Measurements from ENCODE around the gene MAML3. TPM values are rescaled to one million over a fixed set of nuclear protein-coding genes. Genes with fewer than 3 reads are reported as not detected.

The MAML3 gene
- total and polyA plus RNA-seq, 8 donors, result 1.7 to 20.3 (median 8.4) TPM

DNA sequence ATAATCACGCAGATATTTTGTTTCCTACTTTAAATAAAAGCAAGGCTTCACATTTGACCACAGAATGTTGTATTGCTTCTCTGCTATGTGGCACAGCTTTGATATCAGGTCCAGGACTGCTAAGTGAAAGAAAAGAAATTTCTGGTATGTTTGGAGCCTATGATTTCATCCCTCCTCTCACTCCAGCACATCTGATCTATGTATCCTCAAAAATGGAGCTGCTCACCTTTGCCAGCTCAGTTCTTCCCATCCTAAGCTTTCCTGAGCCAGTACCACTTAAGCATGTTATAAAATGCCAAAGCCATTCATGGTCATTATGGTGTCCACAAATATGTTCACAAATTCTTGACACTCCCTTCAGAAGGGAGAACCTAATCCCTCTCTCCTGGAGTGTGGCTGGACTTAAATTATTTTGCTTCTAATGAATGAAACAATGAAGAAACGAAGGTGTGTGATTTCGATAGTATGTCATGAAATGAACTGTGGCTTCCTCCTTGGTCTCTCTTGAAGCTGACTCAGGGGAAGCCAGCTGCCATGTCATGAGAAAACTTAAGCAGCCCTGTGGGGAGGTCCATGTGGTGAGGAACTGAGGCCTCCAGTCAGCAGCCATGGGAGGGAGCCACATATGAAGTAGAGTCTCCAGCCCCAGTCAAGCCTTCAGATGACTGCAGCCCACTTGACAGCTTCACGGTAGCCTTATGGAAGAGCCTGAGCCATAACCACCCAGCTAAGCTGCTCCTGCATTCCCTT lies 280.7 kb downstream of the MAML3 start:
- Histone ChIP-seq H3K27me3 (no peaks in the 10 kb centered on the region), H3K4me3 (no peak overlapping the region), H3K4me1 (peaks cover 0 to 12% (median 6%) of the 10 kb centered on the region in 4 donors), H3K36me3 (no peaks in the 10 kb centered on the region), H3K9me3 (no peaks in the 10 kb centered on the region), H3K27ac (peak overlapping the region in 2 of 5 donors; percentile 49 to 59)
- DNase-seq, result no peak
- intact Hi-C loops (cut with DNase I; ENCODE audit: low total_unique reads), result no loop called here
- TF ChIP-seq POLR2AphosphoS5 (IDR thresholded peaks at IDR 0.05) (no peak), EP300 (IDR thresholded peaks at IDR 0.05) (no peak), POLR2A (IDR thresholded peaks at IDR 0.05) (no peak)
- TF ChIP-seq, protein P1, sequence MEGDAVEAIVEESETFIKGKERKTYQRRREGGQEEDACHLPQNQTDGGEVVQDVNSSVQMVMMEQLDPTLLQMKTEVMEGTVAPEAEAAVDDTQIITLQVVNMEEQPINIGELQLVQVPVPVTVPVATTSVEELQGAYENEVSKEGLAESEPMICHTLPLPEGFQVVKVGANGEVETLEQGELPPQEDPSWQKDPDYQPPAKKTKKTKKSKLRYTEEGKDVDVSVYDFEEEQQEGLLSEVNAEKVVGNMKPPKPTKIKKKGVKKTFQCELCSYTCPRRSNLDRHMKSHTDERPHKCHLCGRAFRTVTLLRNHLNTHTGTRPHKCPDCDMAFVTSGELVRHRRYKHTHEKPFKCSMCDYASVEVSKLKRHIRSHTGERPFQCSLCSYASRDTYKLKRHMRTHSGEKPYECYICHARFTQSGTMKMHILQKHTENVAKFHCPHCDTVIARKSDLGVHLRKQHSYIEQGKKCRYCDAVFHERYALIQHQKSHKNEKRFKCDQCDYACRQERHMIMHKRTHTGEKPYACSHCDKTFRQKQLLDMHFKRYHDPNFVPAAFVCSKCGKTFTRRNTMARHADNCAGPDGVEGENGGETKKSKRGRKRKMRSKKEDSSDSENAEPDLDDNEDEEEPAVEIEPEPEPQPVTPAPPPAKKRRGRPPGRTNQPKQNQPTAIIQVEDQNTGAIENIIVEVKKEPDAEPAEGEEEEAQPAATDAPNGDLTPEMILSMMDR (IDR thresholded peaks at IDR 0.05), result no peak
- 88 to 95% (median 94%) methylated on average over 4 of the region's 4 CpGs for WGBS, 5 donors

DNA sequence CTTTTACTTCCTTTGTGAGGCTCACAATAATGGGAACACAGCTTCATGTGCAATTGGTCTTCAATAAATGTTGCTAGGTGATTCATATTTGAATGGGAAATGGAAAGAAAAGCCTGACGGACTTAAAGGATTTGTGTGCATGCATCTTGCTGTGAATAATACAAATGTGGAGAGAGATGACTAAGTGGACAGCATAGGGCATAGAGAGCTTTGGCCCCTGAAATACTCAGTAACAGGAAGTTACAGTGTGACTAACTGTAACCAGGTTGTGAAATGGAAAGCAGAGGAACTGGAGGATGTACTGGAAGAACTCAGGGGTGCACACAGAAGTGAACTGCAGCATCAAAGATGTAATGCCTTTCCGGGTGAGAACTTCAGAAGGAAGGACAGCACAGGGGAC lies 281.7 kb downstream of the MAML3 start:
- peaks cover 0 to 12% (median 6%) of the 10 kb centered on the region in 4 donors for H3K4me1 ChIP-seq
- no peaks in the 10 kb centered on the region for H3K9me3 ChIP-seq
- peak in 1 of 2 donors; percentile 41 for DNase-seq
- TF ChIP-seq POLR2AphosphoS5 (IDR thresholded peaks at IDR 0.05) (peak in 1 of 3 donors; percentile 20), EP300 (IDR thresholded peaks at IDR 0.05) (no peak)
- TF ChIP-seq, protein P1 (IDR thresholded peaks at IDR 0.05), result no peak
- intact Hi-C loops (cut with DNase I; ENCODE audit: low total_unique reads), result no loop called here
- H3K27me3 ChIP-seq, result no peaks in the 10 kb centered on the region
- H3K27ac ChIP-seq, result peak overlapping the region in 2 of 5 donors; percentile 49 to 59
- H3K4me3 ChIP-seq, result no peak overlapping the region
- WGBS, 5 donors, result 72 to 84% (median 75%) methylated on average over 2 of the region's 2 CpGs
- H3K36me3 ChIP-seq, result no peaks in the 10 kb centered on the region

DNA sequence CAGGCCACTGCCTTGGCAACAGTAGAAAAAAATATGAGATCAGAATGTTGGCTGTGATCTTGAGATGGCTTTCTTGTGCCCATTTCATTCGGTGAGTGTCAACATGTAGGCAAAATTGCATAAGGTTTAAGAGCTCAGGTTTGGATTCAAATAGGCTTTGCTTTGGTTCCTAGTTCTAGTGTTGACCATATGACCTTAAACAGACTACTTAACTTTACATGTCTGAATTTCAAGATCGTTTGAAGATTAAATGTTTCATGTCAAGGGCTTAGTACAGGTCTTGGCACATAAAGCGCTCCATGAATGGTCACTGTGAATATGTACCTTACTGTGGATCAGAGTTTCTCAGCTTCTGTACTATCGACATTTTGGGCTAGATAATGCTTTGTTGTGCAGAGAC lies 284.2 kb downstream of the MAML3 start:
- TF ChIP-seq POLR2A (IDR thresholded peaks at IDR 0.05) (no peak), EP300 (IDR thresholded peaks at IDR 0.05) (no peak), POLR2AphosphoS5 (IDR thresholded peaks at IDR 0.05) (no peak)
- TF ChIP-seq, protein P1 (IDR thresholded peaks at IDR 0.05), result no peak
- no peak overlapping the region for H3K27ac ChIP-seq
- no peaks in the 10 kb centered on the region for H3K27me3 ChIP-seq
- intact Hi-C loops (cut with DNase I; ENCODE audit: low total_unique reads), result no loop called here
- no peaks in the 10 kb centered on the region for H3K4me1 ChIP-seq
- H3K36me3 ChIP-seq, result no peaks in the 10 kb centered on the region
- 80 to 93% (median 85%) methylated on average over 4 of the region's 4 CpGs for WGBS, 5 donors
- no peak for DNase-seq
- H3K9me3 ChIP-seq, result no peaks in the 10 kb centered on the region
- H3K4me3 ChIP-seq, result no peak overlapping the region

DNA sequence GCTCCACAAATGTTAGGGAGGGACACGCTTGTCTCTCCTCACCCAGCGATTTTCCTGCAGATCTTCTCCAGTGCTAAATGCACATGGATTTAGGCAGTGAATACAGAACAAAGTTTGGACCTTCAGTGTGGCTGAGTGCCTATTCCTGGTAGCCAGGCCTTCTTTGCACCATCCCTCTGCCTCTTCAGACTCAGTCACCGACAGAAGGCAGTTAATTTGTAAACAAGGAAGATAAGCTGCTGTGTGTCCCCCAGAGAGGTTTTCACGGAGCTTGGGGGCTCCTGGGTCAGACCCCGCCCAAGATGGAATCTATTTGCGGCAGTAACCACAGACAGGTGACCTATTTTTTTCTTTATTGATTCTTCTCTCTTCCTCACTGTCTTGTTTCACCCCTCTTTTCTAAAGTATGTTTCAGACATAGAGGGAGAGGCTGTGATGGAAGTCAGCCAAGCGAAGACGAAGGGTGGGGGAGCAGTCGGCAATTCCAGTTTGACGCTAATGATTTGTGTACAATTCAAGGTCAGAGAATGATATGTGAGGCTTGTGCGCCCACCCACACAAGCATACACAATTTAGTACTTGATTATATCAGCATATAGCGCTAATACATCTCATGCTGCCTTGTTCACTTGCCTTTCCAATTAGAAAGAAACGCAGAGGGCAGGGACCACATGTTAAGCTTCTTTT lies 287.6 kb downstream of the MAML3 start:
- DNase-seq, result peak in 1 of 2 donors; percentile 75
- Histone ChIP-seq H3K4me3 (no peak overlapping the region), H3K27me3 (no peaks in the 10 kb centered on the region), H3K36me3 (no peaks in the 10 kb centered on the region), H3K9me3 (no peaks in the 10 kb centered on the region), H3K4me1 (peaks cover 0 to 5% (median 0%) of the 10 kb centered on the region in 4 donors), H3K27ac (no peak overlapping the region)
- TF ChIP-seq EP300 (IDR thresholded peaks at IDR 0.05), result no peak
- no peak for TF ChIP-seq POLR2A (IDR thresholded peaks at IDR 0.05)
- no peak for TF ChIP-seq POLR2AphosphoS5 (IDR thresholded peaks at IDR 0.05)
- TF ChIP-seq, protein P1 (IDR thresholded peaks at IDR 0.05), result no peak
- intact Hi-C loops (cut with DNase I; ENCODE audit: low total_unique reads), result no loop called here
- WGBS, 5 donors, result 54 to 70% (median 69%) methylated on average over 13 of the region's 13 CpGs
